Stimulated activated CD4-positive, alpha-beta T cell treated with anti-CD3 and anti-CD28 coated beads, Interleukin-4, amount 100 ng/mL, for 1 hour (primary cell): ENCODE measurements around the gene LRRC36.
A peak's percentile ranks its signal among the peaks of the same experiment; 100 is the strongest.

Experiments
- DNase-seq: peaks from one replicate; pipeline ENCODE4 v3.0.0-alpha.2; 2020

The LRRC36 gene

GRCh38 chr16:67326472-67327309, at the start of gene LRRC36, which contains the start of gene KCTD19:
LRRC36 (plus strand) TSS chr16:67326815; CDS start chr16:67326863, 48 bp downstream.
KCTD19 (minus strand) TSS chr16:67326741; CDS start chr16:67326707, 34 bp downstream.
- DNase-seq = peak; percentile 62

- DNase-seq = no peak
Measured at GRCh38 chr16:67277294-67277998, 49.2 kb upstream of the LRRC36 start.

DNA sequence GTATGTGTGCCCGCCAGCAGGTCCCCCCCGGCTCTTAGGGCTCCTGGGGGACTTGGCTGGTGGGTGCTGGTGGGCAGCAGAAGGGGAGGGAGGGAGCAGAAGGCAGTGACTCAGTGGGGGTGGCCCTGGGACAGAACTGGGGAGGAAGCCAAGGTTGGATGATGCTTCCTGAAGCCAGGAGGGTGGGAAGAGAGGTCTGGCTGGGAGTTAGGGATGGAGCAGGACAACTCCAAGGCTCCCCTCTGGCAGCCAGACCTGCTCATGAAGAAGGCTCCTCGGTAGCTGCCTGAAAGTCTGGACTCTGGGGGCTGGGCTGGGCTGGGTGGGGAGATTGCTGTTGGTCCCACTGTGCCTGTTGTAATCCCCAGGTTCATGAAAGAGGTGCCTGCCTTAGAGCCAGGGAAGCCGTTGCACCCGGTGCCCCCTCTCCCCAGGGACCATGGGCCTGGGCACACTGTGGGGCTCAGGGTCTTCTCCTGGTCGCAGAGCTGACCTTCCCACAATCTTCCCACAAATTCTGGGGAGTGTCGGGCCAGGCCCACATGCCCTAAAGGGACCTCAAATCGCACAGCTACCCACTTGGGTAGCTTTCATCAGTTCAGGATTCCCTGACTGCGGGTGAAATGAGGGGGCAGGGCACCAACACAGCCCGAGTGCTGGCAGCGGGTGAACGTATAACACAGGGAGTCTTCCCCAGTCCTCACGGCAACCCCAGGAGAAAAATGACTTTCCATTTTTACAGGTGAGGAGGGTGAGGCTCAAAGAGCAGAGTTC, 48.4 kb upstream of the LRRC36 start:
- no peak for DNase-seq

DNA sequence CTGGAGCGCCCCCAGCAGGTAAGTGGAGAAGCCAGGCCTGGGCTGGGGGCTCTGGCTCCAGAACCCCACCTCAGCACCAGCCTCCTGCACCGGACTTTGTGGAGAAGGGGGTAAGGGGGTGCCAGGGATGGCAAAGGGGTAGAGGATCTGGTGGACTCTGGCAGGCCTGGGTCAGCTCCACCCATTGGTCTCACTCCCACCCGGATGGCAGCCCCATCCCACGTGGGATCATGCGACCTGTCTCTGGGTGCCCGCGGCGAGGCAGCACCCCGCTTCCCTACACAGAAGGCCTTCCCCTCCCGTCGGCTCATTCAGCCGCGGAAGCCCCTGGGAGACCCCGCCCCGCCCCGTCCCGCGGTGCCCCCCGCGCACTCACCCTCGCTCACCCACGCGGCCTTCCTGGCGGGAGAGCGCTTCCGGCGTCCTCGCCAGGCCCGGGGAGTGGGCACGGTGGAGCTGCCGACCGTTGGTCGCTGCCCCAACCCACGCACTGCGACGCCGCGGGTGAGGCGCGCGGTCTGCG, 47.8 kb upstream of the LRRC36 start:
- DNase-seq = no peak

DNA sequence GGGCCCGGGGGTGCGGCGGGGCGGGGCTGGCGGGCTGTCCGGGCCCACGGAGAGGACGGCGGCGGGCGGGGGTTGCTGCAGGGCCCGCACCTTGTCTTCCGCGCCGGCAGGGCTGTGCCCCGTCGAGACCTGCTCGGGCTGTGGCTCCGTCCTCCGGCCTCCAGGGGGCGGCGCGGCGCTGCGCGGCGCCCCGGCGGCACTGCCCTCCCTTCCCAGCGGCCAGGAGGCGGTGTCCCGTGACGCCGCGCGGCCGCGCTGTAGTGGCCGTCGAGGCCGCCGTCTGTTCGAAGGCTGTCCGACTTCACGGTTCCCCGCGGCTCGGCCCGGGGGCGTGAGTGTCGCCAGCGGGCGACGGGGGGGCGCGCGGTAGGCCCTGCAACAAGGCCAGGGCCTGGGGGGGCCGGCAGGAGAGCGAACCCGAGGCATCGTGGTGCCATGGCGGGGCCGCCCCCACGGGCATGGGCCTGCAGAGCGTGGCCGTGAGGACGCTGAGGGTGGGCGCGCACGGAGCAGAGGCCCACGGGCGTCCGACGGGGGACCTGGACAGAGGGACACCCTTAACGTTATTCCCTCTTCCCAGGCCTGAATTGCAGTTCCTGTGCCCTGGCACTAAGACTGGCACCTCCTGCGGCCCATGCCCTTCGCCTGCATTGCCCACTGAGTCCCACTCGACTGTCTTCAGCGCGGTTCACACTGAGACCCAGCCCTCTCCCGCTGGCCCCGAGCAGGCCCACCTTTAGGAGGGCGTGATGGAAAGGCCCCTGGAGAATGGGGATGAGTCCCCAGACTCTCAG, 47.1 kb upstream of the LRRC36 start, which contains the start of gene PLEKHG4:
PLEKHG4 (plus strand) TSS at position 237 of the 794 bp plus-strand sequence; CDS start at position 750, 513 bp downstream.
- peak; percentile 83 for DNase-seq

DNA sequence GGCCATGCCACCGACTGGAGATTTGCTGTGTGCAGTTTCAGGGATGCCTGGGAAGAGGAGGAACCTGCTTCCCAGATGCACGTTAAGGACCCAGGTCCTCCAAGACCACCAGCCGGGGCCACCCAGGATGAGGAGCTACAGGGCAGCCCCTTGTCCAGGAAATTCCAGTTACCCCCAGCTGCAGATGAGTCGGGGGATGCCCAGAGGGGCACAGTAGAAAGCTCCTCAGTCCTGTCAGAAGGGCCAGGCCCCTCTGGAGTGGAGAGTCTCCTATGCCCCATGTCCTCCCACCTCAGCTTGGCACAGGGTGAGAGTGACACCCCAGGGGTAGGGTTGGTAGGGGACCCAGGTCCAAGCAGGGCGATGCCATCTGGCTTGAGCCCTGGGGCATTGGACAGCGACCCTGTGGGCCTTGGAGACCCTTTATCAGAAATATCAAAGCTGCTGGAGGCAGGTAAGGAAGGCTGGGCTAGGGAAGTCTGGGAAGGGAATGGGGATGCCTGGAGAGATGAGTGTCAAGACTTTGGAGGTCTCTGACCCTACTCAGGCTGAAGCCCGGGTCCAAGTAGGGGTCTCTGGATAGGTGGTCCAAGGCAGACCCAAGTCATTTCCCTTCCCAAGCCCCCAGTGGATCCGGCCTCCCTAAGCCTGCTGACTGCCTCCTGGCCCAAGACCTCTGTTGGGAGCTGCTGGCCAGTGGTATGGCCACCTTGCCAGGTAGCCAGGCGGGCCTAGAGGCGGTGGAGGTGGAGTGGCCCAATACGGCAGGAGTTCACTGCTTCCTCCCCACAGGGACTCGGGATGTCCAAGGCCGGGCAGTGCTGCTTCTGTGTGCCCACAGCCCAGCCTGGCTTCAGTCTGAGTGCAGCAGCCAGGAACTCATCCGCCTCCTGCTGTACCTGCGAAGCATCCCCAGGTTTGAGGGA, 46.3 kb upstream of the LRRC36 start:
- no peak for DNase-seq

DNA sequence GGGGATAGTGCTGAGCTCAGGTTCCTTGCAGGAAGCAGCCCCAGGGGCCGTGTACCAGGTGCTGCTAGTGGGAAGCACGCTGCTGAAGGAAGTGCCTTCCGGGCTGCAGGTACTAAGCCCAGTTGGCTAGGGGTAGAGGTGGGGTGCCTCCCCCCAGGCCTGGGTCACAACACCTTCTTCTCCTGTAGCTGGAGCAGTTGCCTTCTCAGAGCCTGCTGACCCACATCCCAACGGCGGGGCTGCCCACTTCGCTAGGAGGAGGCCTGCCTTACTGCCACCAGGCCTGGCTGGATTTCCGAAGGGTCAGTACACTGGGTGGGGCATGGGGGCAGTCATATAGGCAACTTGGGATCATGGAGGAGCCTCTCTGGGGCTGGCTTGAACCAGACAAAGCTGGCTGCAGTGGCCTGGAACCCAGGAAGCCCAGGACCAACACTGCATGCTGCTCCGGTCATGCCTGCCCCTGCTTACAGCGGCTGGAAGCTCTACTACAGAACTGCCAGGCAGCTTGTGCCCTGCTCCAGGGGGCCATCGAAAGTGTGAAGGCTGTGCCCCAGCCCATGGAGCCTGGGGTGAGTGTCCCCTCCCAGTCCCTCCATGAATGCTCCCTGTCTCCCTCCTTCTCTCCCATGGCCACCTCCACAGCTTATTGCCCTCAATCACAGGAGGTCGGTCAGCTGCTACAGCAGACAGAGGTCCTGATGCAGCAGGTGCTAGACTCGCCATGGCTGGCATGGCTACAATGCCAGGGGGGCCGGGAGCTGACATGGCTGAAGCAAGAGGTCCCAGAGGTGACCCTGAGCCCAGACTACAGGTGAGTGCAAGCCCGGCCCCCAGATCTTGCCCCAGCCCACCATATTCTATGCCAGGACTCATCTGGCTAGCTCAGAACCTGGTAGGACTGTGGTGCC, 44.8 kb upstream of the LRRC36 start:
- DNase-seq = no peak

GRCh38 chr16:67282447-67282805, 44.2 kb upstream of the LRRC36 start:
- DNase-seq = no peak

- no peak for DNase-seq
Measured at GRCh38 chr16:67283039-67283825, 43.4 kb upstream of the LRRC36 start.

DNA sequence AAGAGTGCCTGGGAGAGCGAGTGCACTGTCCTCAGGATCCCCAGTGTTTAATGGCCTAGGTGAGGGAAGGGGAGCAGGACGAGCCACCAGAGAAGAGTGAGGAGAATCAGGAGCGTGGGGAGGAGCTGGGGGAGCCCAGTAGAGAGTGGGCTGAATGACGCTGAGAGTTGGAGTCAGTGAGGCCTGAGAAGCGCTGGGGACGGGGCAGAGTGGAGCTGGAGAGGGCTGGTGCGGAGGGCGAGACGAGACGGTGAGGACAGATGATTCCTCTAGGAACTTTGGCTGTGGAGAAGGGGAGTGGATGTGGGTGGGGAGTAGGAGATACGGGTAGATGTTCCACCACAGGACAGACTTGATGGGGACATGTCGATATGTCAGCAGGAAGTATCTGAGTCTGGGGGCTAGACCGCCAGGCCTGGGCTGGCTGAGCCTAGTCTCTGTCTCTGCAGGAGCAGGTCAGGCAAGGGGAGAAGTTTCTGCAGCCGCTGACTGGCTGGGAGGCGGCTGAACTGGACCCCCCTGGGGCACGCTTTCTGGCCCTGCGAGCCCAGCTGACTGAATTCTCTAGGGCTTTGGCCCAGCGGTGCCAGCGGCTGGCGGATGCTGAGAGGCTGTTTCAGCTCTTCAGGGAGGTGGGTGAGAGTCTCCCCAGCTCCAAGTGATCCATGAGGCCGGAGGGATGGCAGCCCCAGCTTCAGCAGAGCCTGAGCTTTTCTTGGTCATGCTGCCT, 42.6 kb upstream of the LRRC36 start:
- DNase-seq = no peak

GRCh38 chr16:67284699-67285646, 41.6 kb upstream of the LRRC36 start:
- DNase-seq = no peak

- DNase-seq = no peak
Measured at GRCh38 chr16:67286441-67287235, 40.0 kb upstream of the LRRC36 start.

DNA sequence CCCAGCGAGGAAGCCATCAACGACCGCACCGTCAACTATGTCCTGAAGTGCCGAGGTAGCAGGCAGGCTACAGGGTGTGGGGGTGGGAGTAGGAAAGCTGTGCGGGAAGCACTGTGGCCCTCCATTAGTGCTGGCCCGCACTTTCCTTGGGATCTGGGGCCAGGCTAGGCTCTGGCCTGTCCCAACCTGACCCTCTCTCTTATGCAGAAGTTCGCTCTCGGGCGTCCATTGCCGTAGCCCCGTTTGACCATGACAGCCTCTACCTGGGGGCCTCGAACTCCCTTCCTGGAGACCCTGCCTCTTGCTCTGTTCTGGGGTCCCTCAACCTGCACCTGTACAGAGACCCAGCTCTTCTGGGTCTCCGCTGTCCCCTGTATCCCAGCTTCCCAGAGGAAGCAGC, 38.7 kb upstream of the LRRC36 start:
- no peak for DNase-seq

GRCh38 chr16:67291461-67291860, 35.2 kb upstream of the LRRC36 start:
- DNase-seq = no peak

DNA sequence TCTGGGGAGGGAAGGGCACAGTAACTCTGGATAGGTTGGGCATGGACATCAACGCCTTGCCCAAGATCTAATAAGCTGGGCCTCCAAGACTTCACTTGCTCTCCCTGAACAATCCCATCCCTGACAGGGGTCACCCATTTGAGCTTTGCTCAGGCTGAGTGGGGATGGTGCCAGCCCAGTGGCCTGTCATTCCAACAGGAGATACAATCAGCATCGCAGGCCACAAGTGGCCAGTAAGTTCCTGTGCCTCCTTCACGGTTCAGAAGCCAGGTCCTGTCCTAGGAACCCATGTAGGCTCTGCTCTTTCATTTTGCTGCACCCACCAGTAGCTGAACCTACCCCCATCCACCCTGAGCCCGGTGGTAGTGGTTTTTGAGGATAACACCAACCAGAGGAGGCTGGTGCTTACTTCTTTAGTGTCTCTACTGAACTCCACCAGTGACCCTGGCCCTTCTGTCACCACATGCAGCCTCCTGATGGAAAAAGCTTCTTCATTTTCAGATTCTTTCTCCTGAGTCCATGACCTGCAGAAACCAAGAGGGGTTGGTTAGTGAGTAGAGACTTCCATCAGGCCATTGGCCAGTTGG, 32.4 kb upstream of the LRRC36 start:
- no peak for DNase-seq

DNA sequence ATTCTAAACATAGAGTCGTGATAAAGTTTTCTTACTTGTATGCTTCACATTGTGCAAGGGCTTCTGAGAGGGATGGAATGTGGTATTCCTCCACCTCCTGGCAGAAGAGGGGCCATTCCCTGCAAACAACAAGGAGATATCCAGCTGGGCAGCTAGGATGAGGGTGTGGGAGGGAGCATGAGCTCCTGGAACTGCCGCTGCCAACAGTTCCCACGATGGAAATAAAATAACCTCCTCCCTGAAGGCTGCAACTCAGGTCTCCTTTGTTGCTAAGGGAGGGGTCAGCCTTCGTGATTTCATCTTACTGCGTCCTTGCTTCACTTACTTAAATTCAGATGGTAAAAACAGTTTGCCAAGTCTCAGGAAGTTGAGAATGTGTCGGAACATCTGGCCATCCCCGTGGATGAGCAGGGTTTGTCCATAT, 31.7 kb upstream of the LRRC36 start:
- DNase-seq = no peak
